Iris pigment epithelial cell (primary cell): Measurements from ENCODE around the gene MED13L.

ENCODE experiments used
- DNase-seq: peaks from one replicate; pipeline ENCODE4 v3.0.0-alpha.2; 2011; ENCODE audit warnings: low read depth

The MED13L gene

GRCh38 chr12:116155383-116155782, 122.1 kb downstream of the MED13L start:
- DNase-seq, result no peak

GRCh38 chr12:116153983-116154382, 123.5 kb downstream of the MED13L start:
- DNase-seq, result no peak

GRCh38 chr12:116153113-116153512, 124.4 kb downstream of the MED13L start:
- DNase-seq, result no peak

- peak; percentile 98 for DNase-seq
Observed at GRCh38 chr12:116152268-116152667, 125.2 kb downstream of the MED13L start.

- no peak for DNase-seq
Observed at GRCh38 chr12:116150452-116150851, 127.0 kb downstream of the MED13L start.

- DNase-seq, result no peak
Observed at GRCh38 chr12:116150001-116150400, 127.5 kb downstream of the MED13L start.

- DNase-seq, result no peak
Observed at GRCh38 chr12:116148844-116149243, 128.6 kb downstream of the MED13L start.

GRCh38 chr12:116146386-116146785, 131.1 kb downstream of the MED13L start:
- DNase-seq, result no peak

- DNase-seq, result no peak
Observed at GRCh38 chr12:116145451-116145850, 132.0 kb downstream of the MED13L start.

GRCh38 chr12:116144384-116144783, 133.1 kb downstream of the MED13L start:
- no peak for DNase-seq

- DNase-seq, result peak; percentile 91
Observed at GRCh38 chr12:116143909-116144308, 133.6 kb downstream of the MED13L start.

GRCh38 chr12:116142936-116143898, 134.3 kb downstream of the MED13L start:
- DNase-seq, result peak; percentile 86

- no peak for DNase-seq
Observed at GRCh38 chr12:116141833-116142162, 135.7 kb downstream of the MED13L start.

GRCh38 chr12:116141110-116141832, 136.2 kb downstream of the MED13L start:
- no peak for DNase-seq

GRCh38 chr12:116140529-116140928, 137.0 kb downstream of the MED13L start:
- DNase-seq, result no peak

- no peak for DNase-seq
Observed at GRCh38 chr12:116138781-116139180, 138.7 kb downstream of the MED13L start.

- DNase-seq, result no peak
Observed at GRCh38 chr12:116138364-116138763, 139.1 kb downstream of the MED13L start.

GRCh38 chr12:116137318-116137717, 140.2 kb downstream of the MED13L start:
- no peak for DNase-seq

- DNase-seq, result peak; percentile 92
Observed at GRCh38 chr12:116136340-116136739, 141.2 kb downstream of the MED13L start.

- peak; percentile 80 for DNase-seq
Observed at GRCh38 chr12:116135209-116135930, 142.1 kb downstream of the MED13L start.

- no peak for DNase-seq
Observed at GRCh38 chr12:116133636-116134214, 143.8 kb downstream of the MED13L start.

- peak; percentile 65 for DNase-seq
Observed at GRCh38 chr12:116133149-116133548, 144.3 kb downstream of the MED13L start.
